Testis (tissue), 3 donors: ENCODE measurements around the gene RNU6-9. TPM values are rescaled to one million over a fixed set of nuclear protein-coding genes. Genes with fewer than 3 reads are reported as not detected.

Experiments
- DNase-seq: peaks from one replicate; pipeline ENCODE4 v3.0.0-alpha.2; 2019
- H3K27ac ChIP-seq, 2 donors: fragments of 200-600 bp; sonication (generic); one replicate each; pipeline ENCODE4 v1.5.1; 2019
- H3K27me3 ChIP-seq: fragments of 200-600 bp; sonication (generic); one replicate; pipeline ENCODE4 v1.5.1; 2019
- H3K36me3 ChIP-seq: fragments of 200-600 bp; sonication (generic); one replicate; pipeline ENCODE4 v1.5.1; 2017; ENCODE audit warnings: low read depth; ENCODE audit errors: missing control alignments
- H3K4me1 ChIP-seq: fragments of 200-600 bp; sonication (generic); one replicate; pipeline ENCODE4 v1.5.1; 2019
- H3K4me3 ChIP-seq, 2 donors: fragments of 200-600 bp; sonication (generic); one replicate each; pipeline ENCODE4 v1.5.1; 2017 to 2019
- H3K9me3 ChIP-seq: fragments of 200-600 bp; sonication (generic); one replicate; pipeline ENCODE4 v1.5.1; 2017
- POLR2A ChIP-seq: fragments of 450-650 bp; IDR thresholded peaks from one replicate; pipeline ENCODE4 v1.6.1; 2017; ENCODE audit warnings: antibody characterized with exemption, mild to moderate bottlenecking, moderate library complexity
- WGBS, 2 donors: methylation state at CpG; one replicate each; pipeline ENCODE4 v1.1.5; 2018; 5-methylcytosine and 5-hydroxymethylcytosine counted together
- intact Hi-C: fragments of 100-400 bp; cut with DNase I; formaldehyde crosslinking; loops from one replicate; pipeline ENCODE4 v1.15.1; 2023; ENCODE audit warnings: low total_unique reads
- polyA plus RNA-seq: library from polyadenylated mRNA; stranded (reverse); fragments of 350-450 nt; fragmentation: Illumina TruSeq; extraction: RNeasy Lipid Tissue Mini Kit (QIAGEN cat#74804); gene quantifications from one replicate; pipeline ENCODE4 v1.2.3, GENCODE V29; 2014; ENCODE audit warnings: low read depth, low replicate concordance; ENCODE audit not compliant: insufficient read depth
- total RNA-seq, 2 donors: library from RNA; depleted of rRNA; stranded (reverse); fragments of >200 nt; gene quantifications; one replicate each; pipeline ENCODE4 v1.2.3, GENCODE V29; 2016
- TF ChIP-seq, protein P1 (sequence below), 3 experiments: fragments of 450-650 bp in 2 of 3; fragments of 200-600 bp in 1 of 3; sonication (generic) in 1 of 3; IDR thresholded peaks; one replicate each; pipeline ENCODE4 v1.5.1; 2016 to 2019; ENCODE audit warnings: antibody characterized with exemption in 3 of 3, mild to moderate bottlenecking in 2 of 3, moderate library complexity in 1 of 3

Gene RNU6-9
- total and polyA plus RNA-seq, 3 donors from 2014 or later, result not detected

DNA sequence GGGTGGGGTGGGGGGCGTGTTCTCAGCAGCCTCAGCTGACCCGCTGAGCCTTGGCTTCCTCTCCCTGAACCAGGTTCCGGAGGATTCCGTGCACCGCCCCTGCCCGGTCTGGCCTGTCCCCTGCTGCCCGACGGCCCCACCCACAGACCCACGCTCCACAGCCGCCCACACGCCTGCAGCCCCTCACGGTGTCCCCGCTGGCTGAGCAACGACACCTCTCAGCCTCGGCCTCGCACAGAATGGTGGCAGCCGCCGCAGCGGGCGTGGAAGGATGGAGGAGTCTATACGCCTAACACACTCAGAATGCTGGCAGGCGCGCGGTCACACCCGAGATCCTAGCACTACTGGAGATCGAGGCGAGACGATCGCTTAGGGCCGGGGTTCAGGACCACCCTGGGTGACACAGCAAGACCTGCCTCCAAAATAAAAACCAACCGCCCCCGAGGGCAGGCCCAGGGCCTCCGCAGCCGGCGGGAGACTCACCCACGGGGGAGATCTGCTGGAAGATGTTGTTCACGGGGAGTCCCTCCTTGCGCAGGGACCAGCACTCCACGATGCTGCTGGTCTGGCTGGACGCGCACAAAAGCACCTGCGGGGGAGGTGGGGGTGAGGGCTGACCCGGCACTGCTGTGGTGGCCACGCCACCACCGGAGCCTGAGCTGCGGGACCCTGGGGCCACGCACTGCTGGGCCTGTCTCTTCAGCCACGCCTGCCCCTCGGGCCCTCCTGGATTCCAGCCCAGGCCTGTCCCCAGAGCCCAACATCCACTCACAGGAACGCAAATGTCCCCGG, 8.7 kb upstream of the RNU6-9 start:
- Histone ChIP-seq H3K27ac (no peak overlapping the region), H3K9me3 (no peaks in the 10 kb centered on the region), H3K4me1 (no peaks in the 10 kb centered on the region), H3K36me3 (no peaks in the 10 kb centered on the region), H3K27me3 (no peaks in the 10 kb centered on the region), H3K4me3 (no peak overlapping the region)
- intact Hi-C loops, result no loop called here
- TF ChIP-seq POLR2A, result no peak
- TF ChIP-seq, protein P1, sequence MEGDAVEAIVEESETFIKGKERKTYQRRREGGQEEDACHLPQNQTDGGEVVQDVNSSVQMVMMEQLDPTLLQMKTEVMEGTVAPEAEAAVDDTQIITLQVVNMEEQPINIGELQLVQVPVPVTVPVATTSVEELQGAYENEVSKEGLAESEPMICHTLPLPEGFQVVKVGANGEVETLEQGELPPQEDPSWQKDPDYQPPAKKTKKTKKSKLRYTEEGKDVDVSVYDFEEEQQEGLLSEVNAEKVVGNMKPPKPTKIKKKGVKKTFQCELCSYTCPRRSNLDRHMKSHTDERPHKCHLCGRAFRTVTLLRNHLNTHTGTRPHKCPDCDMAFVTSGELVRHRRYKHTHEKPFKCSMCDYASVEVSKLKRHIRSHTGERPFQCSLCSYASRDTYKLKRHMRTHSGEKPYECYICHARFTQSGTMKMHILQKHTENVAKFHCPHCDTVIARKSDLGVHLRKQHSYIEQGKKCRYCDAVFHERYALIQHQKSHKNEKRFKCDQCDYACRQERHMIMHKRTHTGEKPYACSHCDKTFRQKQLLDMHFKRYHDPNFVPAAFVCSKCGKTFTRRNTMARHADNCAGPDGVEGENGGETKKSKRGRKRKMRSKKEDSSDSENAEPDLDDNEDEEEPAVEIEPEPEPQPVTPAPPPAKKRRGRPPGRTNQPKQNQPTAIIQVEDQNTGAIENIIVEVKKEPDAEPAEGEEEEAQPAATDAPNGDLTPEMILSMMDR (IDR thresholded peaks at IDR 0.05), result no peak
- no peak for DNase-seq
- whole genome bisulfite sequencing, 2 donors, result 87 to 92% methylated on average over 26 to 50 of the region's 51 CpGs

DNA sequence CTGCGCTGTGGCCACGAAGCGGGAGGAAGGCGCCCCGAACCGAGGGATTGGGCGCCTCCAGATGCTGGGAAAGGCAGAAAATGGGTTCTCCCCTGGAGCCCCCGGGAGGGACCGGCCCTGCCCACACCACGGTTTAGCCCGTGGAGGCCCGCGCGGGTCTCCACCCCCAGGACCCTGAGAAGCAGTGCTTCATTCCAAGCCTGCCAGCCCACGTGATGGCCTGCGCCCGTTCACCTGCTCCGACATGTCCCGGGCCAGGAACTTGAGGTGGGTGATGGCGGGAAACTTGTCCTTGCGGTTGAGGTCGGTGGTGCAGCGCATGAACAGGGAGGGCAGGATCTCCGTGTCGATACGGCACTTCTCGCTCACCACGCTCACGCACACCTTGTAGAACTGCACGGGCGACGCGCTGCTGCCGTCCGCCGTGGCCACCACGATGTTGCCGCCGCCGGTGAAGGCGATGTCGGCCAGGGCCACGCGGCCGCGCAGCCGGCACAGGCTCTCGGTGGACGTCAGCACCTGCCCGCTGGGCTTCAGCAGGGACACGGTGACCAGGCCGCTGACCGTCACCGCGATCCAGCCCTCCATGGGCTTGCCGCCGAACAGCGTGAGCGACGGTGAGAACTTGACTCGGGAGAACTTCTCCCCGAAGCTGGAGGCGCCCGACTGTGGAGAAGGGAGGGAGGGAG, 7.6 kb upstream of the RNU6-9 start:
- H3K9me3 ChIP-seq, result no peaks in the 10 kb centered on the region
- no peaks in the 10 kb centered on the region for H3K36me3 ChIP-seq
- no peaks in the 10 kb centered on the region for H3K27me3 ChIP-seq
- no peak for DNase-seq
- 95 to 98% methylated on average over 29 to 64 of the region's 64 CpGs for WGBS, 2 donors
- TF ChIP-seq, protein P1 (IDR thresholded peaks at IDR 0.05), result no peak
- no peak for TF ChIP-seq POLR2A
- H3K27ac ChIP-seq, result no peak overlapping the region
- H3K4me1 ChIP-seq, result no peaks in the 10 kb centered on the region
- intact Hi-C loops, result no loop called here
- no peak overlapping the region for H3K4me3 ChIP-seq

DNA sequence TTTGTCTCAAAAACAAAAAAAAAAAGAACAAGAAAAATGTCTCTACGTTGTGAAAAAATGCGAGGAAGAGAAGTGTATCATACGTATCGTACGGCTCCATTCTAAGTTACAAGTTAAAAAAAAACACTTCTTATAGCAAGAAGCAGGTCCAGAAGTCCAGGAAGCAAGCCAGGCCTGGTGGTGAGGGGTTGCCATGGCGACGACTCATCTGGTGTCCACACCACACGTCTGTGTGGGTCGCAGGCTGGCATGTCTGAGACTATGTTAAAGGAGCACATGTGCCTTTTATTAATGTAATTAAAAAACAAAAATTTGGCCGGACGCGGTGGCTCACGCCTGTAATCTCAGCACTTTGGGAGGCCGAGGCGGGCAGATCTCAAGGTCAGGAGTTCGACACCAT, 6.2 kb upstream of the RNU6-9 start:
- no peaks in the 10 kb centered on the region for H3K9me3 ChIP-seq
- 83 to 87% methylated on average over 16 of the region's 16 CpGs for WGBS, 2 donors
- H3K36me3 ChIP-seq, result no peaks in the 10 kb centered on the region
- TF ChIP-seq, protein P1 (IDR thresholded peaks at IDR 0.05), result no peak
- TF ChIP-seq POLR2A, result no peak
- intact Hi-C loops, result no loop called here
- H3K4me1 ChIP-seq, result peaks cover 4% of the 10 kb centered on the region
- no peak overlapping the region for H3K4me3 ChIP-seq
- no peak overlapping the region for H3K27ac ChIP-seq
- H3K27me3 ChIP-seq, result no peaks in the 10 kb centered on the region
- no peak for DNase-seq

DNA sequence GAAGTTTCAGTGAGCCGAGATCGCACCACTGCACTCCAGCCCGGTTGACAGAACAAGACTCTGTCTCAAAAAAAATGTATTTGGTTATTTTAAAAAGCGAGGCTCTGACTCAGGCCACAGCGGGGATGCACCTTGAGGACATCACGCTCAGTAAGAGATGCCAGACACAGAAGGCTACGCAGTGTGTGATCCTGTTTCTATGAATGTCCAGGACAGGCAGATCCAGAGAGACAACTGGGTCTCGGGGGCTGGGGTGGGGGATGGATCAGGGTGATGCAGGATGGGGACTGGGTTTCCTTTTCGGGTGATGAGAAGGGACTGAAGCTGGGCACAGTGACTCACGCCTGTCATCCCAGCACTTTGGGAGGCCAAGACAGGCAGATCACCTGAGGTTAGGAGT, 5.7 kb upstream of the RNU6-9 start:
- H3K27me3 ChIP-seq, result no peaks in the 10 kb centered on the region
- no peak overlapping the region for H3K27ac ChIP-seq
- DNase-seq, result no peak
- no peaks in the 10 kb centered on the region for H3K36me3 ChIP-seq
- peaks cover 4% of the 10 kb centered on the region for H3K4me1 ChIP-seq
- H3K4me3 ChIP-seq, result no peak overlapping the region
- WGBS, 2 donors, result 94 to 95% methylated on average over 10 of the region's 10 CpGs
- H3K9me3 ChIP-seq, result no peaks in the 10 kb centered on the region
- intact Hi-C loops, result no loop called here
- TF ChIP-seq POLR2A, result no peak
- TF ChIP-seq, protein P1 (IDR thresholded peaks at IDR 0.05), result no peak
